WTC11 (cell line): ENCODE measurements around the gene ZNF547. TPM values are rescaled to one million over a fixed set of nuclear protein-coding genes. Genes with fewer than 3 reads are reported as not detected.

Experiments
- ATAC-seq: fragments of 200-7000 bp; cut with Tn5 transposase; 2 replicates; pipeline ENCODE4 v1.10.0; 2021; ENCODE audit warnings: mild to moderate bottlenecking, moderate library complexity
- CTCF ChIA-PET: fragments of 300-600 bp; sonication (Branson Sonifier 250); formaldehyde crosslinking; loops from one replicate; lab custom pipeline; 2021; ENCODE audit warnings: antibody characterized with exemption; lab: Charles Lee
- POLR2A ChIA-PET: fragments of 350-600 bp; sonication (Branson Sonifier 250); formaldehyde crosslinking; loops from one replicate; lab custom pipeline; 2021; ENCODE audit warnings: antibody characterized with exemption; lab: Charles Lee
- DNase-seq: peaks from one replicate; pipeline ENCODE4 v3.0.0; 2021; ENCODE audit warnings: low spot score
- H3K27ac Mint-ChIP-seq: 2 replicates; pipeline ENCODE4 v1.8.0; 2021; ENCODE audit warnings: mixed read lengths
- H3K27me3 Mint-ChIP-seq: 2 replicates; pipeline ENCODE4 v1.8.0; 2021; ENCODE audit warnings: low read depth, mild to moderate bottlenecking, moderate library complexity, mixed read lengths
- H3K36me3 Mint-ChIP-seq: 2 replicates; pipeline ENCODE4 v1.8.0; 2021; ENCODE audit warnings: mixed read lengths
- H3K4me1 Mint-ChIP-seq: 2 replicates; pipeline ENCODE4 v1.8.0; 2022; ENCODE audit warnings: mixed read lengths
- H3K4me3 Mint-ChIP-seq: 2 replicates; pipeline ENCODE4 v1.8.0; 2021; ENCODE audit warnings: mild to moderate bottlenecking, moderate library complexity, mixed read lengths
- H3K9me3 Mint-ChIP-seq: 2 replicates; pipeline ENCODE4 v1.8.0; 2021; ENCODE audit warnings: mixed read lengths
- CREB1 ChIP-seq: sonication (generic); formaldehyde crosslinking; IDR thresholded peaks from 2 replicates; pipeline ENCODE4 v1.8.0; 2023; ENCODE audit warnings: mild to moderate bottlenecking, missing genetic modification reagents
- CREM ChIP-seq: sonication (generic); formaldehyde crosslinking; IDR thresholded peaks from 2 replicates; pipeline ENCODE4 v1.8.1; 2022; ENCODE audit warnings: mild to moderate bottlenecking, missing genetic modification reagents, moderate library complexity
- FOXJ3 ChIP-seq: sonication (generic); formaldehyde crosslinking; IDR thresholded peaks from 2 replicates; pipeline ENCODE4 v1.9.0; 2021; ENCODE audit warnings: missing genetic modification reagents, mild to moderate bottlenecking, borderline replicate concordance
- FOXK1 ChIP-seq: sonication (generic); formaldehyde crosslinking; IDR thresholded peaks from 2 replicates; pipeline ENCODE4 v1.8.0; 2022; ENCODE audit warnings: mild to moderate bottlenecking, moderate library complexity, missing genetic modification reagents
- GABPB1 ChIP-seq: sonication (generic); formaldehyde crosslinking; IDR thresholded peaks from 2 replicates; pipeline ENCODE4 v1.8.1; 2023; ENCODE audit warnings: mild to moderate bottlenecking, missing genetic modification reagents
- HMGA2 ChIP-seq: fragments of 250-450 bp; sonication (Bioruptor Pico); IDR thresholded peaks from 2 replicates; pipeline ENCODE4 v1.4.0; 2021; ENCODE audit warnings: mild to moderate bottlenecking, moderate library complexity
- IRF2 ChIP-seq: sonication (generic); formaldehyde crosslinking; IDR thresholded peaks from 2 replicates; pipeline ENCODE4 v1.8.0; 2022; ENCODE audit warnings: low read depth, missing genetic modification reagents, borderline replicate concordance
- JUN ChIP-seq: sonication (generic); formaldehyde crosslinking; IDR thresholded peaks from 2 replicates; pipeline ENCODE4 v1.8.0; 2023; ENCODE audit warnings: mild to moderate bottlenecking, missing genetic modification reagents
- OVOL2 ChIP-seq: fragments of 250-450 bp; sonication (Bioruptor Pico); IDR thresholded peaks from 2 replicates; pipeline ENCODE4 v1.9.0; 2021; ENCODE audit warnings: mild to moderate bottlenecking, borderline replicate concordance
- SP1 ChIP-seq: sonication (generic); formaldehyde crosslinking; conservative IDR thresholded peaks from 2 replicates; pipeline ENCODE4 v1.8.1; 2022; ENCODE audit warnings: missing genetic modification reagents
- TCF7 ChIP-seq: sonication (generic); formaldehyde crosslinking; IDR thresholded peaks from 2 replicates; pipeline ENCODE4 v1.8.0; 2022; ENCODE audit warnings: mild to moderate bottlenecking, low read depth, missing genetic modification reagents, moderate library complexity
- TEAD1 ChIP-seq: sonication (generic); formaldehyde crosslinking; IDR thresholded peaks from 2 replicates; pipeline ENCODE4 v1.8.0; 2022; ENCODE audit warnings: mild to moderate bottlenecking, missing genetic modification reagents
- TP53 ChIP-seq: sonication (generic); formaldehyde crosslinking; IDR thresholded peaks from 2 replicates; pipeline ENCODE4 v1.8.1; 2023; ENCODE audit warnings: mild to moderate bottlenecking, missing genetic modification reagents
- ZNF138 ChIP-seq: sonication (generic); formaldehyde crosslinking; conservative IDR thresholded peaks from 2 replicates; pipeline ENCODE4 v1.8.1; 2022; ENCODE audit warnings: mild to moderate bottlenecking, moderate library complexity, missing genetic modification reagents
- ZNF232 ChIP-seq: sonication (generic); formaldehyde crosslinking; IDR thresholded peaks from 2 replicates; pipeline ENCODE4 v1.8.0; 2022; ENCODE audit warnings: mild to moderate bottlenecking, missing genetic modification reagents
- ZNF423 ChIP-seq: fragments of 250-450 bp; sonication (Bioruptor Pico); IDR thresholded peaks from 2 replicates; pipeline ENCODE4 v2.1.2; 2022; ENCODE audit warnings: mild to moderate bottlenecking, moderate library complexity
- total RNA-seq: library from RNA; stranded (reverse); gene quantifications from 3 replicates; pipeline ENCODE4 v1.2.3, GENCODE V29; 2021
- TF ChIP-seq, protein P1 (sequence below): sonication (generic); formaldehyde crosslinking; IDR thresholded peaks from 2 replicates; pipeline ENCODE4 v1.8.0; 2023; ENCODE audit warnings: mild to moderate bottlenecking, missing genetic modification reagents
- TF ChIP-seq, protein P2 (sequence below): fragments of 250-450 bp; sonication (Bioruptor Pico); conservative IDR thresholded peaks from 2 replicates; pipeline ENCODE4 v1.9.0; 2021; ENCODE audit warnings: mild to moderate bottlenecking
- TF ChIP-seq, protein P3 (sequence below): sonication (generic); formaldehyde crosslinking; IDR thresholded peaks from 2 replicates; pipeline ENCODE4 v1.8.1; 2022; ENCODE audit warnings: mild to moderate bottlenecking, moderate library complexity, missing genetic modification reagents
- TF ChIP-seq, protein P4 (sequence below): sonication (generic); formaldehyde crosslinking; IDR thresholded peaks from 2 replicates; pipeline ENCODE4 v1.8.0; 2022; ENCODE audit warnings: mild to moderate bottlenecking, missing genetic modification reagents
- TF ChIP-seq, protein P5 (sequence below): sonication (generic); formaldehyde crosslinking; IDR thresholded peaks from 2 replicates; pipeline ENCODE4 v1.8.0; 2022; ENCODE audit warnings: mild to moderate bottlenecking, missing genetic modification reagents
- TF ChIP-seq, protein P6 (sequence below): fragments of 200-600 bp; IDR thresholded peaks from 2 replicates; pipeline ENCODE4 v1.8.0; 2022; ENCODE audit warnings: antibody characterized with exemption
- TF ChIP-seq, protein P7 (sequence below): sonication (generic); formaldehyde crosslinking; IDR thresholded peaks from 2 replicates; pipeline ENCODE4 v1.8.1; 2022; ENCODE audit warnings: missing genetic modification reagents, borderline replicate concordance
- TF ChIP-seq, protein P8 (sequence below): sonication (generic); formaldehyde crosslinking; IDR thresholded peaks from 2 replicates; pipeline ENCODE4 v1.8.1; 2023; ENCODE audit warnings: mild to moderate bottlenecking, missing genetic modification reagents

Gene ZNF547
- total RNA-seq, 1 experiment from 2014 or later: 2.3 TPM

DNA sequence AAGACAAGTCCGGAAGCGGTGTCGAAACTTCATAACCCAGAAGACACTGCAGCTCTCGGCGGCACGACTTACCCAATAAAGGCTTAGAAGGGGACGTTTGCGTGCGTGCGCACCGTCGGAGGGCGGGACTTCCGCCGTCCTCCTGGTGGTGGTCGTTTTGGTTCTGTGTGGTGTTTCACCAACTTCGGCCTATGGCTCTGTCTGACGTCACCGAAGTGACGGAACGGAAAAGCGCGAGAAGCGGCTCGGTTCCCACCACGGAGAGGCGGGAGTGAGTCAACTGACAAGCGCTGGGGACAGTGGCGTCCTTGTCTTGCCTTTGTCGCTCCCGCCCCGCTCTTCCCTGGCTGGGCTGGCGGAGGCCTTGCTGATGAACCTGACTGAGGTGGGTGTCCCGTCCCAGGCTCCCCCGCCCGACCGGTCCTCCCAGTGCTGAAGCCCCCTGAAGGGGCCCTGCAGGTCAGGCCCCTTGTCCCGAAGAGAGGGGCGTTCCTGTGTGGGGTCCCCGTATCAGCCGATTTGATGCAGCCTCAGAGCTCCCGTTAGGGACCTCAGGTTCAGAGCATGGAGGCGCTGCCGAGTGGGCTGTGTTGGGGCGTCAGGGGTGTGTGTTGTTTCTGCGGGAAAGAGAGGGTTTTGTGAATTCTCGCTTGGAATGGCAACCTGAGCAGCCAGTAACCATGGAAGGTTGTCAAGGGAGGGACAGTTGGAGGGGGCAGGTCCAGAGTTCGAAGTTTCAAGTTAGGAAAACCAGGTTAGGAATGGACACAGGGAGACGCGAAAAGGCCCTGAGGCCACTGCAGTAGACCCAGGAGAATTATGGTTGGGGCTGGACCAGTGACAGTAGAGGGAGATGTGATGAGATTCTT is 26.6 kb downstream of the ZNF547 start, which contains the start of gene ZNF548 (continued):
- TF ChIP-seq, protein P1, sequence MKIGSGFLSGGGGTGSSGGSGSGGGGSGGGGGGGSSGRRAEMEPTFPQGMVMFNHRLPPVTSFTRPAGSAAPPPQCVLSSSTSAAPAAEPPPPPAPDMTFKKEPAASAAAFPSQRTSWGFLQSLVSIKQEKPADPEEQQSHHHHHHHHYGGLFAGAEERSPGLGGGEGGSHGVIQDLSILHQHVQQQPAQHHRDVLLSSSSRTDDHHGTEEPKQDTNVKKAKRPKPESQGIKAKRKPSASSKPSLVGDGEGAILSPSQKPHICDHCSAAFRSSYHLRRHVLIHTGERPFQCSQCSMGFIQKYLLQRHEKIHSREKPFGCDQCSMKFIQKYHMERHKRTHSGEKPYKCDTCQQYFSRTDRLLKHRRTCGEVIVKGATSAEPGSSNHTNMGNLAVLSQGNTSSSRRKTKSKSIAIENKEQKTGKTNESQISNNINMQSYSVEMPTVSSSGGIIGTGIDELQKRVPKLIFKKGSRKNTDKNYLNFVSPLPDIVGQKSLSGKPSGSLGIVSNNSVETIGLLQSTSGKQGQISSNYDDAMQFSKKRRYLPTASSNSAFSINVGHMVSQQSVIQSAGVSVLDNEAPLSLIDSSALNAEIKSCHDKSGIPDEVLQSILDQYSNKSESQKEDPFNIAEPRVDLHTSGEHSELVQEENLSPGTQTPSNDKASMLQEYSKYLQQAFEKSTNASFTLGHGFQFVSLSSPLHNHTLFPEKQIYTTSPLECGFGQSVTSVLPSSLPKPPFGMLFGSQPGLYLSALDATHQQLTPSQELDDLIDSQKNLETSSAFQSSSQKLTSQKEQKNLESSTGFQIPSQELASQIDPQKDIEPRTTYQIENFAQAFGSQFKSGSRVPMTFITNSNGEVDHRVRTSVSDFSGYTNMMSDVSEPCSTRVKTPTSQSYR (CRISPR knock-in tag): no peak
- TF ChIP-seq, protein P2, sequence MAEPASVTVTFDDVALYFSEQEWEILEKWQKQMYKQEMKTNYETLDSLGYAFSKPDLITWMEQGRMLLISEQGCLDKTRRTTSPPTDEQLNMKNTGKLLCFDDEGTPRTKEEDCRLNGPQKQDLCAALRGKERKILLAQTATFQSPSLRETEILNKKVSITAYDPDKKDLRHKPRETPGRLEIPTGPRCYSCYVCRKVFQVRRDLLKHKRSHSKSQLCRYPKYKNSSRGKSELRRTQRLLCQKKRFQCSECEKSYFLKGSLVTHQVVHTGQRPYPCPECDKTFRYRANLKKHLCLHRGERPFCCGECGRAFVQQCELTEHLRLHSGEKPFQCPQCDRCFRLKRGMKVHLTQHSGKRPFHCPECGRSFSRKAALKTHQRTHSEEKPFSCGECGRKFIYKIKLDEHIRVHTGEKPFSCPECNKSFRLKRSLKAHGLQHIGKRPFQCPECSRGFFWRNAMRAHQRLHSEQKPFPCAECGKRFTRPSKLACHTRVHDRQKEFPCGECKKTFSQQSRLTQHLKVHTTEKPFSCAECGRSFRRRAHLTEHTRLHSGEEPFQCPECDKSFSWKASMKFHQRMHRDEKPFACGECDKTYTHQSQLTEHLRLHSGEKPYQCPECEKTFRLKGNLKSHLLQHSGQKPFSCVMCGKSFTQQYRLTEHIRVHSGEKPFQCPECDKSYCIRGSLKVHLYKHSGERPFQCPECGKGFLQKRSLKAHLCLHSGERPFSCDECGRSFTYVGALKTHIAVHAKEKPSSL (CRISPR knock-in tag): no peak
- TF ChIP-seq CREM: peak; percentile 92
- 0 out of 2 replicates have a peak, but pooled peaks have one; percentile 55 for TF ChIP-seq ZNF232 (CRISPR knock-in tag)
- TF ChIP-seq, protein P3, sequence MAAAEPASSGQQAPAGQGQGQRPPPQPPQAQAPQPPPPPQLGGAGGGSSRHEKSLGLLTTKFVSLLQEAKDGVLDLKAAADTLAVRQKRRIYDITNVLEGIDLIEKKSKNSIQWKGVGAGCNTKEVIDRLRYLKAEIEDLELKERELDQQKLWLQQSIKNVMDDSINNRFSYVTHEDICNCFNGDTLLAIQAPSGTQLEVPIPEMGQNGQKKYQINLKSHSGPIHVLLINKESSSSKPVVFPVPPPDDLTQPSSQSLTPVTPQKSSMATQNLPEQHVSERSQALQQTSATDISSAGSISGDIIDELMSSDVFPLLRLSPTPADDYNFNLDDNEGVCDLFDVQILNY (CRISPR knock-in tag): peak; percentile 72
- no peak for TF ChIP-seq TCF7 (CRISPR knock-in tag)
- no peak for TF ChIP-seq ZNF423
- peak; percentile 27; the same call in 1 of the 2 replicates for TF ChIP-seq TEAD1 (CRISPR knock-in tag)
- TF ChIP-seq, protein P4, sequence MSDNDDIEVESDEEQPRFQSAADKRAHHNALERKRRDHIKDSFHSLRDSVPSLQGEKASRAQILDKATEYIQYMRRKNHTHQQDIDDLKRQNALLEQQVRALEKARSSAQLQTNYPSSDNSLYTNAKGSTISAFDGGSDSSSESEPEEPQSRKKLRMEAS (CRISPR knock-in tag): peak; percentile 47; the same call in 1 of the 2 replicates
- no peak for TF ChIP-seq IRF2 (CRISPR knock-in tag)
- TF ChIP-seq FOXK1: peak; percentile 94
- no peak for TF ChIP-seq SP1
- TF ChIP-seq, protein P5, sequence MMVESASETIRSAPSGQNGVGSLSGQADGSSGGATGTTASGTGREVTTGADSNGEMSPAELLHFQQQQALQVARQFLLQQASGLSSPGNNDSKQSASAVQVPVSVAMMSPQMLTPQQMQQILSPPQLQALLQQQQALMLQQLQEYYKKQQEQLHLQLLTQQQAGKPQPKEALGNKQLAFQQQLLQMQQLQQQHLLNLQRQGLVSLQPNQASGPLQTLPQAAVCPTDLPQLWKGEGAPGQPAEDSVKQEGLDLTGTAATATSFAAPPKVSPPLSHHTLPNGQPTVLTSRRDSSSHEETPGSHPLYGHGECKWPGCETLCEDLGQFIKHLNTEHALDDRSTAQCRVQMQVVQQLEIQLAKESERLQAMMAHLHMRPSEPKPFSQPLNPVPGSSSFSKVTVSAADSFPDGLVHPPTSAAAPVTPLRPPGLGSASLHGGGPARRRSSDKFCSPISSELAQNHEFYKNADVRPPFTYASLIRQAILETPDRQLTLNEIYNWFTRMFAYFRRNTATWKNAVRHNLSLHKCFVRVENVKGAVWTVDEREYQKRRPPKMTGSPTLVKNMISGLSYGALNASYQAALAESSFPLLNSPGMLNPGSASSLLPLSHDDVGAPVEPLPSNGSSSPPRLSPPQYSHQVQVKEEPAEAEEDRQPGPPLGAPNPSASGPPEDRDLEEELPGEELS (CRISPR knock-in tag): no peak; the same call in 1 of the 2 replicates
- TF ChIP-seq TP53: no peak
- TF ChIP-seq CREB1: no peak

DNA sequence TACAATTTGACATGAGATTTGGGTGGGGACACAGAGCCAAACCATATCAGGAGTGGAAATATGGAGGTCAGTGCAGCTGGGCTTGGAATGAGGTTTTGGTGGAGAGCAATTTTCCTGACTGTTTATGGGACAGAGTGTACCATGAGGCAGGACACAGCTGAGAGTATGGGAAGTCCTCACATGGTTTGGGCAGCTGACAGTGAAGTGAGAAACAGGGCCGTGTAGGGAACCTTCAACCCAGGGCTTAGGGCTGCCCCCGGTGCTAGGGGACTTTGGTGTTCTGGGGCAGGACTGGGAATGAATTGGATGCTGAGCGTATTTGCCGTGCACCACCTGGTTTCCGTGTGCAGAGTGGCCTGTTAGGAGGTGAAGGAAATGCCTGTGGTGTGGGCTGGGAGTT is 32.4 kb downstream of the ZNF547 start:
- peaks cover 7% of the 10 kb centered on the region for H3K4me1 Mint-ChIP-seq
- ChIA-PET CTCF (no interaction called here), POLR2A (no interaction called here)
- no peaks in the 10 kb centered on the region; the same call in 1 of the 2 replicates for H3K27me3 Mint-ChIP-seq
- DNase-seq (no peak), ATAC-seq (no peak)
- no peaks in the 10 kb centered on the region for H3K9me3 Mint-ChIP-seq
- H3K4me3 Mint-ChIP-seq: no peak overlapping the region
- peaks cover 25% of the 10 kb centered on the region for H3K36me3 Mint-ChIP-seq
- no peak overlapping the region for H3K27ac Mint-ChIP-seq
- no peak for TF ChIP-seq JUN (CRISPR knock-in tag)
- no peak for TF ChIP-seq GABPB1
- no peak for TF ChIP-seq ZNF138
- no peak for TF ChIP-seq FOXJ3
- TF ChIP-seq CREB1: no peak
- no peak for TF ChIP-seq OVOL2 (CRISPR knock-in tag)
- no peak for TF ChIP-seq HMGA2 (CRISPR knock-in tag)
- TF ChIP-seq, protein P6, sequence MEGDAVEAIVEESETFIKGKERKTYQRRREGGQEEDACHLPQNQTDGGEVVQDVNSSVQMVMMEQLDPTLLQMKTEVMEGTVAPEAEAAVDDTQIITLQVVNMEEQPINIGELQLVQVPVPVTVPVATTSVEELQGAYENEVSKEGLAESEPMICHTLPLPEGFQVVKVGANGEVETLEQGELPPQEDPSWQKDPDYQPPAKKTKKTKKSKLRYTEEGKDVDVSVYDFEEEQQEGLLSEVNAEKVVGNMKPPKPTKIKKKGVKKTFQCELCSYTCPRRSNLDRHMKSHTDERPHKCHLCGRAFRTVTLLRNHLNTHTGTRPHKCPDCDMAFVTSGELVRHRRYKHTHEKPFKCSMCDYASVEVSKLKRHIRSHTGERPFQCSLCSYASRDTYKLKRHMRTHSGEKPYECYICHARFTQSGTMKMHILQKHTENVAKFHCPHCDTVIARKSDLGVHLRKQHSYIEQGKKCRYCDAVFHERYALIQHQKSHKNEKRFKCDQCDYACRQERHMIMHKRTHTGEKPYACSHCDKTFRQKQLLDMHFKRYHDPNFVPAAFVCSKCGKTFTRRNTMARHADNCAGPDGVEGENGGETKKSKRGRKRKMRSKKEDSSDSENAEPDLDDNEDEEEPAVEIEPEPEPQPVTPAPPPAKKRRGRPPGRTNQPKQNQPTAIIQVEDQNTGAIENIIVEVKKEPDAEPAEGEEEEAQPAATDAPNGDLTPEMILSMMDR: no peak
- TF ChIP-seq, protein P7, sequence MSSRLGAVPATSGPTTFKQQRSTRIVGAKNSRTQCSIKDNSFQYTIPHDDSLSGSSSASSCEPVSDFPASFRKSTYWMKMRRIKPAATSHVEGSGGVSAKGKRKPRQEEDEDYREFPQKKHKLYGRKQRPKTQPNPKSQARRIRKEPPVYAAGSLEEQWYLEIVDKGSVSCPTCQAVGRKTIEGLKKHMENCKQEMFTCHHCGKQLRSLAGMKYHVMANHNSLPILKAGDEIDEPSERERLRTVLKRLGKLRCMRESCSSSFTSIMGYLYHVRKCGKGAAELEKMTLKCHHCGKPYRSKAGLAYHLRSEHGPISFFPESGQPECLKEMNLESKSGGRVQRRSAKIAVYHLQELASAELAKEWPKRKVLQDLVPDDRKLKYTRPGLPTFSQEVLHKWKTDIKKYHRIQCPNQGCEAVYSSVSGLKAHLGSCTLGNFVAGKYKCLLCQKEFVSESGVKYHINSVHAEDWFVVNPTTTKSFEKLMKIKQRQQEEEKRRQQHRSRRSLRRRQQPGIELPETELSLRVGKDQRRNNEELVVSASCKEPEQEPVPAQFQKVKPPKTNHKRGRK (CRISPR knock-in tag): no peak
- TF ChIP-seq, protein P8, sequence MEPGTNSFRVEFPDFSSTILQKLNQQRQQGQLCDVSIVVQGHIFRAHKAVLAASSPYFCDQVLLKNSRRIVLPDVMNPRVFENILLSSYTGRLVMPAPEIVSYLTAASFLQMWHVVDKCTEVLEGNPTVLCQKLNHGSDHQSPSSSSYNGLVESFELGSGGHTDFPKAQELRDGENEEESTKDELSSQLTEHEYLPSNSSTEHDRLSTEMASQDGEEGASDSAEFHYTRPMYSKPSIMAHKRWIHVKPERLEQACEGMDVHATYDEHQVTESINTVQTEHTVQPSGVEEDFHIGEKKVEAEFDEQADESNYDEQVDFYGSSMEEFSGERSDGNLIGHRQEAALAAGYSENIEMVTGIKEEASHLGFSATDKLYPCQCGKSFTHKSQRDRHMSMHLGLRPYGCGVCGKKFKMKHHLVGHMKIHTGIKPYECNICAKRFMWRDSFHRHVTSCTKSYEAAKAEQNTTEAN: no peak
- no peak for TF ChIP-seq FOXK1
